ENCODE measurements around the gene PEA15.

DNA sequence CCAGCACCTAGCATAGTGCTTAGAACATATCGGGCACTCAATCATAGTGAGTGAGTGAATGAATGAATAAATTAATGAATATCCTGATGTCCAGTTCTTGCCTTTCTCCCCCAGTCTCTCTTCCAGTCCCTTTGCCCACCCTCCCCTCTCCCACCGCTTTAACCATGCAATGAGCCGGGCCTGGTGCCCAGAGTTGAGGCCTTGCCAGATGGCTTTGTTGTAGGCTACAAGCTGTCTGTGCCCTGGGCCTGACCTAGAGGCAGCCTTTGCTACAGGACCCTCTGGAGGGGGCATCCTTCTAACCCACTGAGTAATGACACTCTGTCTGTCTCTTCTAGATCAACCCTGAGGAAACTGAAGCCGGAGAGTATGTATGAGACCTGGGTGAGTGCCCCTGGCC is 8.0 kb upstream of the PEA15 start:
- TF ChIP-seq EZH2 (IDR thresholded peaks at IDR 0.05; ENCODE audit: low read length, missing control alignments) (no peak), CTCF (conservative IDR thresholded peaks at IDR 0.05 in 1 of 2, IDR thresholded peaks at IDR 0.05 in 1 of 2; ENCODE audit: low read depth in 1 of 2, low read length in 2 of 2) (no peak)
